GM18526 (cell line): ENCODE measurements around the gene RAET1L.

Experiments
- POLR2A ChIP-seq: IDR thresholded peaks from 3 replicates; pipeline ENCODE4 v1.6.1; 2011; ENCODE audit not compliant: insufficient read length; ENCODE audit errors: extremely low read depth

RAET1L gene

GRCh38 chr6:150053450-150053849 lies 28.1 kb upstream of the RAET1L start:
- TF ChIP-seq POLR2A = no peak

GRCh38 chr6:150050846-150051245 lies 25.5 kb upstream of the RAET1L start:
- no peak for TF ChIP-seq POLR2A

GRCh38 chr6:150048099-150048498 lies 22.8 kb upstream of the RAET1L start:
- no peak for TF ChIP-seq POLR2A

- TF ChIP-seq POLR2A = no peak
These were observed 21.6 kb upstream of the RAET1L start for GRCh38 chr6:150046943-150047342.

- no peak for TF ChIP-seq POLR2A
These were observed 19.4 kb upstream of the RAET1L start for GRCh38 chr6:150044621-150045145.

- TF ChIP-seq POLR2A = no peak
These were observed 18.4 kb upstream of the RAET1L start for GRCh38 chr6:150043501-150044412.

GRCh38 chr6:150043096-150043495 lies 17.8 kb upstream of the RAET1L start:
- no peak for TF ChIP-seq POLR2A

GRCh38 chr6:150038202-150039062 lies 13.1 kb upstream of the RAET1L start:
- TF ChIP-seq POLR2A = no peak

GRCh38 chr6:150037526-150038201 lies 12.3 kb upstream of the RAET1L start:
- TF ChIP-seq POLR2A = no peak

- TF ChIP-seq POLR2A = no peak
These were observed 10.7 kb upstream of the RAET1L start for GRCh38 chr6:150036081-150036480.

GRCh38 chr6:150033207-150033771 lies 8.0 kb upstream of the RAET1L start:
- TF ChIP-seq POLR2A = no peak

GRCh38 chr6:150032598-150032997 lies 7.3 kb upstream of the RAET1L start:
- no peak for TF ChIP-seq POLR2A

- no peak for TF ChIP-seq POLR2A
These were observed 5.3 kb upstream of the RAET1L start for GRCh38 chr6:150030611-150031010.

- no peak for TF ChIP-seq POLR2A
These were observed 4.4 kb upstream of the RAET1L start for GRCh38 chr6:150029749-150030148.

GRCh38 chr6:150029276-150029675 lies 3.9 kb upstream of the RAET1L start:
- TF ChIP-seq POLR2A = no peak
